HG03064 (cell line): Measurements from ENCODE around the gene WASF3.

Experiments used
- ATAC-seq: cut with Tn5 transposase; IDR thresholded peaks from one replicate; pipeline ENCODE4 v1.9.1; 2021; ENCODE audit warnings: low read depth; ENCODE audit not compliant: unreplicated experiment

The WASF3 gene

GRCh38 chr13:26557393-26558073 is at the start of gene WASF3:
Gene WASF3, plus strand, starts transcription at chr13:26557683. Its CDS starts 84,588 bp downstream, at chr13:26642271.
- ATAC-seq, result peak; percentile 92

GRCh38 chr13:26508885-26509284 is 48.6 kb upstream of the WASF3 start:
- ATAC-seq, result no peak

GRCh38 chr13:26509491-26509890 is 48.0 kb upstream of the WASF3 start:
- no peak for ATAC-seq

GRCh38 chr13:26513931-26514330 is 43.6 kb upstream of the WASF3 start:
- ATAC-seq, result no peak

GRCh38 chr13:26515721-26516120 is 41.8 kb upstream of the WASF3 start:
- no peak for ATAC-seq

GRCh38 chr13:26517936-26518335 is 39.5 kb upstream of the WASF3 start:
- no peak for ATAC-seq

- ATAC-seq, result no peak
Observed at GRCh38 chr13:26518451-26518959, 39.0 kb upstream of the WASF3 start.

- ATAC-seq, result no peak
Observed at GRCh38 chr13:26522571-26522970, 34.9 kb upstream of the WASF3 start.

GRCh38 chr13:26523007-26523406 is 34.5 kb upstream of the WASF3 start:
- no peak for ATAC-seq

- ATAC-seq, result no peak
Observed at GRCh38 chr13:26525528-26525927, 32.0 kb upstream of the WASF3 start.

GRCh38 chr13:26526702-26527216 is 30.7 kb upstream of the WASF3 start:
- ATAC-seq, result no peak

GRCh38 chr13:26528527-26528926 is 29.0 kb upstream of the WASF3 start:
- ATAC-seq, result no peak

- ATAC-seq, result no peak
Observed at GRCh38 chr13:26529441-26529840, 28.0 kb upstream of the WASF3 start.

- no peak for ATAC-seq
Observed at GRCh38 chr13:26531742-26532141, 25.7 kb upstream of the WASF3 start.

- ATAC-seq, result no peak
Observed at GRCh38 chr13:26534036-26534726, 23.3 kb upstream of the WASF3 start.

GRCh38 chr13:26538363-26539317 is 18.8 kb upstream of the WASF3 start:
- ATAC-seq, result no peak

- ATAC-seq, result no peak
Observed at GRCh38 chr13:26539738-26540292, 17.7 kb upstream of the WASF3 start.

GRCh38 chr13:26540334-26540733 is 17.1 kb upstream of the WASF3 start:
- ATAC-seq, result no peak

- no peak for ATAC-seq
Observed at GRCh38 chr13:26541041-26541440, 16.4 kb upstream of the WASF3 start.
